IMR-90 (cell line): Measurements from ENCODE around the gene PGS1. TPM values are rescaled to one million over a fixed set of nuclear protein-coding genes. Genes with fewer than 3 reads are reported as not detected.

Source experiments
- ATAC-seq: fragments of 200-7000 bp; cut with Tn5 transposase; 2 replicates; pipeline ENCODE4 v1.9.1; 2020; ENCODE audit warnings: low read depth, mild to moderate bottlenecking, moderate library complexity
- BruUV-seq: library from RNA; stranded (reverse); fragments of 400-500 nt; replicated peaks from 2 replicates; lab custom pipeline; 2021; lab: Mats Ljungman, UMichigan
- CTCF ChIA-PET: fragments of 300-600 bp; formaldehyde crosslinking; extraction: SDS; loops from one replicate; lab custom pipeline; 2021; ENCODE audit warnings: antibody characterized with exemption; lab: Yijun Ruan, JAX
- POLR2A ChIA-PET: fragments of 300-600 bp; sonication (Branson Sonifier 250); formaldehyde crosslinking; loops from one replicate; lab custom pipeline; 2022; ENCODE audit warnings: antibody characterized with exemption; ENCODE audit not compliant: unreplicated experiment; lab: Charles Lee
- DNase-seq: peaks from one replicate; pipeline ENCODE4 v3.0.0; 2013
- H2AFZ ChIP-seq: replicated peaks from 2 replicates; pipeline ENCODE3; 2013; ENCODE audit warnings: low read length, mild to moderate bottlenecking; ENCODE audit not compliant: poor library complexity
- H2AK5ac ChIP-seq: 2 replicates; pipeline ENCODE4 v1.6.1; 2013; ENCODE audit warnings: low read depth, low read length, inconsistent platforms
- H2AK9ac ChIP-seq: replicated peaks from 2 replicates; pipeline ENCODE3; 2013; ENCODE audit warnings: mild to moderate bottlenecking, low read depth, low read length, moderate library complexity; ENCODE audit not compliant: poor library complexity
- H2BK120ac ChIP-seq: 2 replicates; pipeline ENCODE4 v1.6.1; 2013; ENCODE audit warnings: low read depth, low read length, inconsistent platforms
- H2BK15ac ChIP-seq: 3 replicates; pipeline ENCODE4 v1.6.1; 2013; ENCODE audit warnings: low read depth, low read length, inconsistent platforms
- H2BK20ac ChIP-seq: 2 replicates; pipeline ENCODE4 v1.6.1; 2013; ENCODE audit warnings: low read depth, mild to moderate bottlenecking, inconsistent platforms, low read length, moderate library complexity
- H2BK5ac ChIP-seq: 2 replicates; pipeline ENCODE4 v1.6.1; 2013; ENCODE audit warnings: mild to moderate bottlenecking, low read depth, low read length, inconsistent platforms; ENCODE audit not compliant: poor library complexity, severe bottlenecking
- H3K14ac ChIP-seq: replicated peaks from 2 replicates; pipeline ENCODE4 v1.6.1; 2013; ENCODE audit warnings: low read depth, low read length, inconsistent platforms
- H3K18ac ChIP-seq: 2 replicates; pipeline ENCODE4 v1.6.1; 2013; ENCODE audit warnings: low read depth, low read length, control low read depth
- H3K23ac ChIP-seq: 2 replicates; pipeline ENCODE4 v1.6.1; 2013; ENCODE audit warnings: low read depth, low read length, inconsistent platforms
- H3K27ac ChIP-seq: 2 replicates; pipeline ENCODE4 v1.5.1; 2013; ENCODE audit warnings: mild to moderate bottlenecking, control low read depth, low read length; ENCODE audit not compliant: insufficient read depth
- H3K27me3 ChIP-seq: 2 replicates; pipeline ENCODE4 v1.6.1; 2013; ENCODE audit warnings: low read length; ENCODE audit not compliant: control insufficient read depth, insufficient read depth
- H3K36me3 ChIP-seq: 2 replicates; pipeline ENCODE4 v1.6.1; 2013; ENCODE audit warnings: low read length, mixed read lengths; ENCODE audit not compliant: control insufficient read depth, insufficient read depth
- H3K4ac ChIP-seq: 2 replicates; pipeline ENCODE4 v1.6.1; 2013; ENCODE audit warnings: low read depth, low read length, inconsistent platforms
- H3K4me1 ChIP-seq: 2 replicates; pipeline ENCODE4 v1.6.1; 2013; ENCODE audit warnings: low read length, mixed read lengths; ENCODE audit not compliant: control insufficient read depth, insufficient read depth
- H3K4me2 ChIP-seq: 2 replicates; pipeline ENCODE4 v1.6.1; 2013; ENCODE audit warnings: low read depth, mild to moderate bottlenecking, control low read depth, low read length, moderate library complexity
- H3K4me3 ChIP-seq: 2 replicates; pipeline ENCODE4 v1.5.1; 2013; ENCODE audit warnings: low read depth, mild to moderate bottlenecking, control low read depth, low read length, moderate library complexity; ENCODE audit not compliant: insufficient read depth
- H3K56ac ChIP-seq: 2 replicates; pipeline ENCODE4 v1.6.1; 2013; ENCODE audit warnings: low read length, inconsistent platforms; ENCODE audit not compliant: insufficient read depth; ENCODE audit errors: extremely low read depth
- H3K79me1 ChIP-seq, 2 experiments: 2 replicates each; pipeline ENCODE4 v1.6.1; 2013; ENCODE audit warnings: low read length in 2 of 2, inconsistent platforms in 1 of 2, low read depth in 1 of 2
- H3K9ac ChIP-seq: 2 replicates; pipeline ENCODE4 v1.6.1; 2013; ENCODE audit warnings: low read depth, low read length, control low read depth
- H3K9me1 ChIP-seq: 2 replicates; pipeline ENCODE4 v1.6.1; 2013; ENCODE audit warnings: low read length, inconsistent platforms; ENCODE audit not compliant: insufficient read depth
- H3K9me3 ChIP-seq: 2 replicates; pipeline ENCODE4 v1.6.1; 2013; ENCODE audit warnings: low read length; ENCODE audit not compliant: control insufficient read depth, insufficient read depth
- H4K20me1 ChIP-seq: 2 replicates; pipeline ENCODE4 v1.6.1; 2013; ENCODE audit warnings: low read length, inconsistent platforms; ENCODE audit not compliant: insufficient read depth
- H4K5ac ChIP-seq: 2 replicates; pipeline ENCODE4 v1.6.1; 2013; ENCODE audit warnings: mild to moderate bottlenecking, low read depth, low read length, control low read depth
- H4K8ac ChIP-seq, 2 experiments: 2 replicates each; pipeline ENCODE4 v1.6.1; 2013; ENCODE audit warnings: low read depth in 2 of 2, low read length in 2 of 2, control low read depth in 1 of 2, inconsistent platforms in 1 of 2
- H4K91ac ChIP-seq: 2 replicates; pipeline ENCODE4 v1.6.1; 2013; ENCODE audit warnings: low read depth, low read length, inconsistent platforms; ENCODE audit not compliant: insufficient read depth
- BHLHE40 ChIP-seq: fragments of 150-350 bp; IDR thresholded peaks from 2 replicates; pipeline ENCODE4 v1.6.1; 2016; ENCODE audit warnings: mild to moderate bottlenecking, low read depth, low read length
- CEBPB ChIP-seq: IDR thresholded peaks from 2 replicates; pipeline ENCODE4 v1.6.1; 2012; ENCODE audit warnings: low read depth, low read length, improper control_type of control experiment
- CTCF ChIP-seq: conservative IDR thresholded peaks from 2 replicates; pipeline ENCODE4 v1.5.1; 2012; ENCODE audit warnings: mild to moderate bottlenecking, low read depth, low read length, improper control_type of control experiment
- ELK1 ChIP-seq: fragments of 150-350 bp; IDR thresholded peaks from 2 replicates; pipeline ENCODE4 v1.6.1; 2016; ENCODE audit warnings: low read depth, mild to moderate bottlenecking, low read length, moderate library complexity, borderline replicate concordance
- FOS ChIP-seq: fragments of 150-350 bp; IDR thresholded peaks from 2 replicates; pipeline ENCODE4 v1.6.1; 2016; ENCODE audit warnings: low read depth, low read length
- MAFK ChIP-seq: IDR thresholded peaks from 2 replicates; pipeline ENCODE4 v1.6.1; 2012; ENCODE audit warnings: low read depth, low read length, improper control_type of control experiment
- MAZ ChIP-seq: IDR thresholded peaks from 2 replicates; pipeline ENCODE4 v1.6.1; 2012; ENCODE audit warnings: low read depth, mild to moderate bottlenecking, low read length, improper control_type of control experiment, moderate library complexity, borderline replicate concordance
- MXI1 ChIP-seq: IDR thresholded peaks from 2 replicates; pipeline ENCODE4 v1.6.1; 2012; ENCODE audit warnings: low read depth, mild to moderate bottlenecking, low read length, moderate library complexity, borderline replicate concordance
- NFE2L2 ChIP-seq: fragments of 150-350 bp; IDR thresholded peaks from 2 replicates; pipeline ENCODE4 v1.6.1; 2016; ENCODE audit warnings: low read depth, mild to moderate bottlenecking, low read length
- POLR2A ChIP-seq: IDR thresholded peaks from 2 replicates; pipeline ENCODE4 v1.6.1; 2012; ENCODE audit warnings: mild to moderate bottlenecking, low read depth, low read length
- RAD21 ChIP-seq: IDR thresholded peaks from 2 replicates; pipeline ENCODE4 v1.6.1; 2012; ENCODE audit warnings: low read length, improper control_type of control experiment
- RCOR1 ChIP-seq: IDR thresholded peaks from 2 replicates; pipeline ENCODE4 v1.6.1; 2012; ENCODE audit warnings: mild to moderate bottlenecking, low read length, improper control_type of control experiment; ENCODE audit not compliant: insufficient replicate concordance
- RFX5 ChIP-seq: IDR thresholded peaks from 2 replicates; pipeline ENCODE4 v1.8.0; 2012; ENCODE audit warnings: low read depth, mild to moderate bottlenecking, low read length, moderate library complexity
- SMC3 ChIP-seq: fragments of 150-350 bp; IDR thresholded peaks from 2 replicates; pipeline ENCODE4 v1.6.1; 2016; ENCODE audit warnings: low read depth, mild to moderate bottlenecking, antibody characterized with exemption, low read length, moderate library complexity
- WGBS, 2 experiments: methylation state at CpG; one replicate each; pipeline versions ENCODE4 v1.1.5 to v1.1.7; 2013; ENCODE audit warnings: missing lambda C conversion rate in 2 of 2; ENCODE audit not compliant: insufficient read length in 1 of 2; ENCODE audit errors: extremely low coverage in 2 of 2; 5-methylcytosine and 5-hydroxymethylcytosine counted together
- dilution Hi-C: fragments of 300-500 bp; cut with HindIII; formaldehyde crosslinking; loops from one replicate; pipeline ENCODE4 v1.14.3; 2018; ENCODE audit warnings: low sequenced_read_pairs; ENCODE audit not compliant: unreplicated experiment
- in situ Hi-C: fragments of 300-500 bp; cut with MboI; formaldehyde crosslinking; loops from 3 replicates; pipeline ENCODE4 v1.14.3; 2019; ENCODE audit warnings: low sequenced_read_pairs, inconsistent platforms, mixed read lengths
- intact Hi-C: fragments of 100-400 bp; cut with micrococcal nuclease; formaldehyde crosslinking; loops from 2 replicates; pipeline ENCODE4 v1.10.0; 2022
- polyA plus RNA-seq, 3 experiments: library from polyadenylated mRNA; depleted of rRNA; stranded (reverse); fragments of >200 nt; gene quantifications; 2 replicates each; pipeline ENCODE4 v1.2.3, GENCODE V29; 2012; ENCODE audit warnings: low replicate concordance in 1 of 3
- total RNA-seq: library from RNA; depleted of rRNA; stranded (reverse); fragments of >200 nt; gene quantifications from 2 replicates; pipeline ENCODE4 v1.2.3, GENCODE V29; 2012
- TF ChIP-seq, protein P1 (sequence below): fragments of 150-350 bp; IDR thresholded peaks from 2 replicates; pipeline ENCODE4 v1.6.1; 2017; ENCODE audit warnings: mild to moderate bottlenecking, antibody characterized with exemption, low read length, low read depth

The PGS1 gene
- total and polyA plus RNA-seq, 2 of the 4 experiments (the other 2 are of a cell fraction): 18.5 to 43.2 TPM

DNA sequence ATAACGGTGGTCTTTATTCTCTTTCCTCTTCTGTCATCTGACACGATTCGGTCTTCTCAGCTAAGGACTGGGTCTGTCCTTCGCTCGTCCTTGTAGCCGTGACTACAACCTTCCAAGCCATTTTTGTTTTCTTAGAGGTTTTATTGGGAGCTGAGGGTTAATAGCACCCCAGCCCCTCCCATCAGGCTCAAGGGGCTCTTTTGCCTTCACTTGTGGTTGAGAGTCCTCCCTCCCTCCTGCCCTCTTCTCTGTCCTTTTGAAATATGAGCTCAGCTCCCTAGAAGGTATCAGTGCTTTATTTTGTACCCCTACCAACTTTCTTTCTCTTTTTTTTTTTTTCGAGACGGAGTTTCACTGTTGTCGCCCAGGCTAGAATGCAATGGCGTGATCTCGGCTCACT is 43.2 kb upstream of the PGS1 start:
- peak overlapping the region; percentile 98 for H2AK5ac ChIP-seq
- H4K5ac ChIP-seq: peak overlapping the region; percentile 81
- peak overlapping the region; percentile 86 for H2AFZ ChIP-seq
- H3K4me2 ChIP-seq: no peak overlapping the region
- peak overlapping the region; percentile 94 for H2AK9ac ChIP-seq
- H4K91ac ChIP-seq: peak overlapping the region; percentile 95
- peak overlapping the region; percentile 65 for H3K27ac ChIP-seq
- peaks cover 0 to 4% of the 10 kb centered on the region in 2 experiments; a peak in 1 of 4 replicates for H3K79me1 ChIP-seq
- intact Hi-C loops: no loop called here
- peaks cover 20% of the 10 kb centered on the region for H3K4me1 ChIP-seq
- peak overlapping the region; percentile 54 to 94 for H4K8ac ChIP-seq
- H2BK5ac ChIP-seq: peak overlapping the region; percentile 93
- in situ Hi-C loops: no loop called here
- 0 out of 2 replicates have a peak overlapping the region, but pooled peaks have one; percentile 5 for H3K9ac ChIP-seq
- peaks cover 13% of the 10 kb centered on the region for H3K9me1 ChIP-seq
- no peak for TF ChIP-seq SMC3
- no peak for TF ChIP-seq NFE2L2
- no peak for TF ChIP-seq MAZ
- TF ChIP-seq, protein P1, sequence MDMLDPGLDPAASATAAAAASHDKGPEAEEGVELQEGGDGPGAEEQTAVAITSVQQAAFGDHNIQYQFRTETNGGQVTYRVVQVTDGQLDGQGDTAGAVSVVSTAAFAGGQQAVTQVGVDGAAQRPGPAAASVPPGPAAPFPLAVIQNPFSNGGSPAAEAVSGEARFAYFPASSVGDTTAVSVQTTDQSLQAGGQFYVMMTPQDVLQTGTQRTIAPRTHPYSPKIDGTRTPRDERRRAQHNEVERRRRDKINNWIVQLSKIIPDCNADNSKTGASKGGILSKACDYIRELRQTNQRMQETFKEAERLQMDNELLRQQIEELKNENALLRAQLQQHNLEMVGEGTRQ: no peak
- no peak for TF ChIP-seq CEBPB
- TF ChIP-seq RAD21: no peak
- no peak for TF ChIP-seq MXI1
- no peak for TF ChIP-seq ELK1
- TF ChIP-seq MAFK: no peak
- no peak for TF ChIP-seq RCOR1
- TF ChIP-seq POLR2A: no peak
- TF ChIP-seq BHLHE40: no peak
- TF ChIP-seq FOS: no peak
- TF ChIP-seq RFX5: no peak
- TF ChIP-seq CTCF: no peak
- peak overlapping the region; percentile 84 for H2BK15ac ChIP-seq
- peak overlapping the region; percentile 92 for H3K4ac ChIP-seq
- WGBS, 2 experiments: 83% methylated on average over 1 of the region's 11 CpGs; no CpG with 5 or more reads in 1 of the 2 experiments
- peak overlapping the region; percentile 96 for H2BK120ac ChIP-seq
- CTCF ChIA-PET: interaction anchor here (0.6 to 0.9 kb wide), 2 partner anchors 9 to 228 kb away, joined by 3 read pairs; no protein-coding TSS in a partner anchor
- peak overlapping the region; percentile 72; the same call in 1 of the 2 replicates for H3K56ac ChIP-seq
- H3K27me3 ChIP-seq: no peaks in the 10 kb centered on the region
- H3K14ac ChIP-seq: peak overlapping the region; percentile 88
- DNase-seq: no peak
- no peak for ATAC-seq
- POLR2A ChIA-PET: no interaction called here
- H3K18ac ChIP-seq: peak overlapping the region; percentile 61
- H3K36me3 ChIP-seq: no peaks in the 10 kb centered on the region
- H3K23ac ChIP-seq: peak overlapping the region; percentile 82
- dilution Hi-C loops: no loop called here
- H2BK20ac ChIP-seq: peak overlapping the region; percentile 96
- no peak overlapping the region for H3K4me3 ChIP-seq
- no TSS peak for BruUV-seq
- H4K20me1 ChIP-seq: no peaks in the 10 kb centered on the region
- no peaks in the 10 kb centered on the region for H3K9me3 ChIP-seq
